ENCODE measurements around the gene CDH12. TPM values are rescaled to one million over a fixed set of nuclear protein-coding genes. Genes with fewer than 3 reads are reported as not detected.

The CDH12 gene
- total and polyA plus RNA-seq, 2 experiments from 2014 or later = 0.09 to 0.97 TPM

DNA sequence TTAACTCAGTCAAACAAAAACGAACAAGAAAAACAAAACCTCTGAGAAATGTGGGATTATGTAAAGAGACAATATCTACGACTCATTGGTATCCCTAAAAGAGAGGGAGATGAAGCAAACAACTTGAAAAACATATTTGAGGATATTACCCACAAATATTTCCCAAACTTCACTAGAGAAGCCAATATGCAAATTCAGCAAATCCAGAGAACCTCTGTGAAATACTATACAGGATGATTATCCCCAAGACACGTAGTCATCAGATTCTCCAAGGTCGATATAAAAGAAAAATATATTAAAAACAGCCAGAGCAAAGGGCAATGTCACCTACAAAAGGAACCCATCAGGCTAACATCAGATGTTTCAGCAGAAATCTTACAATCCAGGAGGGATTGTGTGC, 226.1 kb downstream of the CDH12 start:
- TF ChIP-seq, protein P1, sequence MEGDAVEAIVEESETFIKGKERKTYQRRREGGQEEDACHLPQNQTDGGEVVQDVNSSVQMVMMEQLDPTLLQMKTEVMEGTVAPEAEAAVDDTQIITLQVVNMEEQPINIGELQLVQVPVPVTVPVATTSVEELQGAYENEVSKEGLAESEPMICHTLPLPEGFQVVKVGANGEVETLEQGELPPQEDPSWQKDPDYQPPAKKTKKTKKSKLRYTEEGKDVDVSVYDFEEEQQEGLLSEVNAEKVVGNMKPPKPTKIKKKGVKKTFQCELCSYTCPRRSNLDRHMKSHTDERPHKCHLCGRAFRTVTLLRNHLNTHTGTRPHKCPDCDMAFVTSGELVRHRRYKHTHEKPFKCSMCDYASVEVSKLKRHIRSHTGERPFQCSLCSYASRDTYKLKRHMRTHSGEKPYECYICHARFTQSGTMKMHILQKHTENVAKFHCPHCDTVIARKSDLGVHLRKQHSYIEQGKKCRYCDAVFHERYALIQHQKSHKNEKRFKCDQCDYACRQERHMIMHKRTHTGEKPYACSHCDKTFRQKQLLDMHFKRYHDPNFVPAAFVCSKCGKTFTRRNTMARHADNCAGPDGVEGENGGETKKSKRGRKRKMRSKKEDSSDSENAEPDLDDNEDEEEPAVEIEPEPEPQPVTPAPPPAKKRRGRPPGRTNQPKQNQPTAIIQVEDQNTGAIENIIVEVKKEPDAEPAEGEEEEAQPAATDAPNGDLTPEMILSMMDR (IDR thresholded peaks at IDR 0.05; ENCODE audit: low read depth, low read length) = no peak
- no peaks in the 10 kb centered on the region for H3K4me1 ChIP-seq (ENCODE audit: low read depth)
- H3K27ac ChIP-seq = no peak overlapping the region
- DNase-seq (ENCODE audit: low read depth in 1 of 2, low spot score in 1 of 2) = no peak
- no peaks in the 10 kb centered on the region for H3K36me3 ChIP-seq
- no peaks in the 10 kb centered on the region for H3K27me3 ChIP-seq
- no peaks in the 10 kb centered on the region for H3K9me3 ChIP-seq (ENCODE audit: low read depth)
- H3K4me3 ChIP-seq = no peak overlapping the region

DNA sequence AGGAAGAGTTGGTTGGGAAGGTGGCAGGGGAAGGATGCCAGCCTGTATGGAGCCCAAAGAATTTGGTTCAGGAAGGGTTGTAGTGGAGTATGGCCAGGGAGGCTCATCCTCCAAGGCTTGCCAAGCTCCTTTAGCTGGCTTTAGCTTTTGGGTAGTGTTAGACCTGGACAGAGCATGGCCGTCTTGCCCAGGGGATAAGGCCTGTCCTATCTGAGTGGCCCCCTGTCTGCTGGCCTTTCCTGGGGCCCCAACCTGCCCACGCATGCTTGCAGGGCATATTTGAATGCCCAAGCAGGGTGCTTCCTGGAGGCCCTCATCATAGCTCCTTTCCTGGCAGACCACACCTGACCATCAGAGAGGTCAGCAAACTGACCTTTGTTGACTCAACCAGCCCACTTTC, 227.7 kb downstream of the CDH12 start:
- Histone ChIP-seq H3K27ac (no peak overlapping the region), H3K36me3 (no peaks in the 10 kb centered on the region), H3K9me3 (ENCODE audit: low read depth) (no peaks in the 10 kb centered on the region), H3K4me1 (ENCODE audit: low read depth) (no peaks in the 10 kb centered on the region), H3K4me3 (no peak overlapping the region), H3K27me3 (no peaks in the 10 kb centered on the region)
- no peak for DNase-seq (ENCODE audit: low read depth in 1 of 2, low spot score in 1 of 2)
- TF ChIP-seq, protein P1 (IDR thresholded peaks at IDR 0.05; ENCODE audit: low read depth, low read length) = no peak

DNA sequence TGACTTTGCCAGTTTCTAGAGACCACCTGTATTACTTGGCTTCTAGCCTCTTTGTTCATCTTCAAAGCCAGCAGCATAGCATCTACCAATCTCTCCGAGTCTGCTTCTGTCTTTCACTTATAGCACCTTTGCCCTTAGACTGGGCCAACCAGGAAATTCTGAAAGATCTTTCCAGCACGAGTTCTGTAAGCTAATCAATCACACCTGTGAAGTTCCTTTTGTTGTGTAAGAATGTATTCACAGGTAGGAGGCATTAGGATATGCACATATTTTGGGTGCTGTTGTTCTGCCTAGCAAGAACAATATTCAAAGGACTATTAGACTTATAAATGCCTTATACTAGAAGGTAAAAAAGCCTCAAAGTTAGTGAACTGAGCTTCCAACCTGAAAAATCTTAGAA, 232.1 kb downstream of the CDH12 start:
- H3K4me3 ChIP-seq = no peak overlapping the region
- no peaks in the 10 kb centered on the region for H3K27me3 ChIP-seq
- H3K36me3 ChIP-seq = no peaks in the 10 kb centered on the region
- H3K4me1 ChIP-seq (ENCODE audit: low read depth) = no peaks in the 10 kb centered on the region
- H3K9me3 ChIP-seq (ENCODE audit: low read depth) = no peaks in the 10 kb centered on the region
- H3K27ac ChIP-seq = no peak overlapping the region
- TF ChIP-seq, protein P1 (IDR thresholded peaks at IDR 0.05; ENCODE audit: low read depth, low read length) = no peak
- DNase-seq (ENCODE audit: low read depth in 1 of 2, low spot score in 1 of 2) = no peak

DNA sequence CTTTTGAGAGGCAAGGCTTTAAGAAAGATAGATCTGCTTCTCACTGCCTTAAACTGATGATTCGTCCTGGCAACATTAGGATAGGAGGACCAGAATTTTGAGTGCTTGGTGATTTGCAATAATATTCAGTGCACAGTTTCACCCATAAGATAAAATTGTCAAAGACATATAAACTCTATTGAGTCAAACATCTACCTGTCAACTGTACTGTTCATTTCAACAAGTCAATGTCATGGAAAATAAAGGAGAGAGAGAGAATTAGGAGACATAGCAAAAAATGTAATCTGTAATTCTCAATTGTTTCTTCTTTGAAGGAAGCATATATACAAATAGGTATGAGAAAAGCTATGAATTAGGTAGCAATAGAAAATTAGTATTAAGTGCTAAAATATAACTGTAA, 237.2 kb downstream of the CDH12 start:
- H3K9me3 ChIP-seq (ENCODE audit: low read depth) = no peaks in the 10 kb centered on the region
- no peak overlapping the region for H3K27ac ChIP-seq
- no peak for DNase-seq (ENCODE audit: low read depth in 1 of 2, low spot score in 1 of 2)
- H3K36me3 ChIP-seq = no peaks in the 10 kb centered on the region
- no peaks in the 10 kb centered on the region for H3K27me3 ChIP-seq
- H3K4me1 ChIP-seq (ENCODE audit: low read depth) = no peaks in the 10 kb centered on the region
- no peak overlapping the region for H3K4me3 ChIP-seq
- TF ChIP-seq, protein P1 (IDR thresholded peaks at IDR 0.05; ENCODE audit: low read depth, low read length) = no peak

DNA sequence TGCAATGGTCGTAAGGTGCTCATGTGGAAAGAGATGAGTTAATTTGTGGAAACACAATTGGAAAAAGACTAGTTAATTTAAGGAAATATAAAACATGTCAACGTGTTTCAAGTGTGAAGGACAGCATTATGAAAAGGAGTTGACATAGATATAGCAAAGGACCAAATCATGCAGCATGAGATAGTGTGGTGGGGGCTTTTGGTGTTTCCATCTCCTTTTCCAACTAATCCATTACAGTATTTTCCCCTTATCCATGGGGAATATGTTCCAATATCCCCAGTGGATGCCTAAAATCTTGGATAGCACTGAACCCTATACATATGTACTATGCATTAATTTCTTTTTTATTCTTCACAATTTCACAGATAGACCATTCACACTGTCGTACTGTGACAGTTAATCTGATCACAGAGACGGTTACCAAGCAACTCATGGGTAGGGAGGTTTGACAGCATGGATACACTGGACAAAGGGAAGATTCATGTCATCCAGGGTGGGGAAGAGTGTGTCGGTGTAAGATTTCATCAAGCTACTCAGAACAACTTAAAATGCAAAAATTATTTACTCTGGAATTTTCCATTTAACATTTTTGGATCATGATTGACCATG, 238.6 kb downstream of the CDH12 start:
- H3K4me3 ChIP-seq = no peak overlapping the region
- no peaks in the 10 kb centered on the region for H3K27me3 ChIP-seq
- no peaks in the 10 kb centered on the region for H3K36me3 ChIP-seq
- no peaks in the 10 kb centered on the region for H3K4me1 ChIP-seq (ENCODE audit: low read depth)
- DNase-seq (ENCODE audit: low read depth in 1 of 2, low spot score in 1 of 2) = no peak
- H3K27ac ChIP-seq = no peak overlapping the region
- TF ChIP-seq, protein P1 (IDR thresholded peaks at IDR 0.05; ENCODE audit: low read depth, low read length) = no peak
- H3K9me3 ChIP-seq (ENCODE audit: low read depth) = no peaks in the 10 kb centered on the region
